Right hindlimb (tissue), 1 donor: ENCODE results near the gene MZT2B.
A peak's percentile ranks its signal among the peaks of the same experiment; 100 is the strongest.
"Not testable (repeated sequence)": the region's sequence is repeated elsewhere in the genome, so short reads cannot be mapped to it uniquely, and the experiment has no call there.

Experiments used
- DNase-seq: peaks from one replicate; pipeline ENCODE4 v3.0.0-alpha.2; 2018

Gene MZT2B

GRCh38 chr2:130181880-130182682 lies at the start of gene MZT2B:
Gene MZT2B, plus strand, starts transcription at chr2:130182262. Its CDS starts 21 bp downstream, at chr2:130182283.
- DNase-seq, result peak; percentile 92

- no peak for DNase-seq
Observed at GRCh38 chr2:130135692-130136541, 46.1 kb upstream of the MZT2B start.

GRCh38 chr2:130136546-130136945 lies 45.5 kb upstream of the MZT2B start:
- DNase-seq, result not testable (repeated sequence)

- not testable (repeated sequence) for DNase-seq
Observed at GRCh38 chr2:130137118-130137517, 44.9 kb upstream of the MZT2B start.

GRCh38 chr2:130138326-130138725 lies 43.7 kb upstream of the MZT2B start:
- not testable (repeated sequence) for DNase-seq

- not testable (repeated sequence) for DNase-seq
Observed at GRCh38 chr2:130138841-130139251, 43.2 kb upstream of the MZT2B start.

- not testable (repeated sequence) for DNase-seq
Observed at GRCh38 chr2:130139331-130140280, 42.5 kb upstream of the MZT2B start.

GRCh38 chr2:130140516-130140915 lies 41.5 kb upstream of the MZT2B start:
- DNase-seq, result not testable (repeated sequence)

- not testable (repeated sequence) for DNase-seq
Observed at GRCh38 chr2:130141002-130141401, 41.1 kb upstream of the MZT2B start.

- not testable (repeated sequence) for DNase-seq
Observed at GRCh38 chr2:130141645-130142370, 40.3 kb upstream of the MZT2B start.

GRCh38 chr2:130142396-130143265 lies 39.4 kb upstream of the MZT2B start:
- DNase-seq, result not testable (repeated sequence)

GRCh38 chr2:130143266-130144039 lies 38.6 kb upstream of the MZT2B start:
- not testable (repeated sequence) for DNase-seq

GRCh38 chr2:130145006-130145414 lies 37.1 kb upstream of the MZT2B start, which contains the start of gene CCDC74B:
Gene CCDC74B, minus strand, starts transcription at chr2:130145112. Its CDS starts 116 bp downstream, at chr2:130144996.
- not testable (repeated sequence) for DNase-seq

- not testable (repeated sequence) for DNase-seq
Observed at GRCh38 chr2:130148515-130148914, 33.5 kb upstream of the MZT2B start.

GRCh38 chr2:130150181-130151144 lies 31.6 kb upstream of the MZT2B start:
- no peak for DNase-seq

GRCh38 chr2:130151145-130151512 lies 30.9 kb upstream of the MZT2B start:
- DNase-seq, result not testable (repeated sequence)

- DNase-seq, result not testable (repeated sequence)
Observed at GRCh38 chr2:130152136-130152815, 29.8 kb upstream of the MZT2B start.
